Activated CD4-positive, alpha-beta T cell treated with anti-CD3 and anti-CD28 coated beads, Interleukin-2, amount 10 ng/mL, durations not matched to agents 7 days and 5 days (primary cell): ENCODE data around the gene MRGPRE. TPM values are rescaled to one million over a fixed set of nuclear protein-coding genes. Genes with fewer than 3 reads are reported as not detected.

ENCODE experiments used
- CTCF ChIA-PET: fragments of 350-600 bp; sonication (Branson Sonifier 250); formaldehyde crosslinking; loops from one replicate; lab custom pipeline; 2021; ENCODE audit warnings: antibody characterized with exemption; lab: Charles Lee
- POLR2A ChIA-PET: fragments of 350-600 bp; sonication (Branson Sonifier 250); formaldehyde crosslinking; loops from one replicate; lab custom pipeline; 2021; ENCODE audit warnings: antibody characterized with exemption; lab: Charles Lee
- DNase-seq: peaks from one replicate; pipeline ENCODE4 v3.0.0-alpha.2; 2020
- H3K27ac Mint-ChIP-seq: one replicate; pipeline ENCODE4 v1.8.0; 2021; ENCODE audit warnings: mild to moderate bottlenecking, moderate library complexity, mixed read lengths
- H3K27me3 Mint-ChIP-seq: one replicate; pipeline ENCODE4 v1.8.0; 2021; ENCODE audit warnings: mixed read lengths
- H3K36me3 Mint-ChIP-seq: one replicate; pipeline ENCODE4 v1.8.0; 2021; ENCODE audit warnings: low read depth, mixed read lengths
- H3K4me1 Mint-ChIP-seq: one replicate; pipeline ENCODE4 v1.8.0; 2021; ENCODE audit warnings: mixed read lengths
- H3K4me3 Mint-ChIP-seq: one replicate; pipeline ENCODE4 v1.8.0; 2021; ENCODE audit warnings: mild to moderate bottlenecking, moderate library complexity, mixed read lengths
- H3K9me3 Mint-ChIP-seq: one replicate; pipeline ENCODE4 v1.8.0; 2021; ENCODE audit warnings: mixed read lengths
- total RNA-seq, 2 experiments: library from RNA; stranded (reverse); gene quantifications; one replicate each; pipeline ENCODE4 v1.2.3, GENCODE V29; 2021

Gene MRGPRE
- total RNA-seq, 2 experiments from 2014 or later, result not detected

DNA sequence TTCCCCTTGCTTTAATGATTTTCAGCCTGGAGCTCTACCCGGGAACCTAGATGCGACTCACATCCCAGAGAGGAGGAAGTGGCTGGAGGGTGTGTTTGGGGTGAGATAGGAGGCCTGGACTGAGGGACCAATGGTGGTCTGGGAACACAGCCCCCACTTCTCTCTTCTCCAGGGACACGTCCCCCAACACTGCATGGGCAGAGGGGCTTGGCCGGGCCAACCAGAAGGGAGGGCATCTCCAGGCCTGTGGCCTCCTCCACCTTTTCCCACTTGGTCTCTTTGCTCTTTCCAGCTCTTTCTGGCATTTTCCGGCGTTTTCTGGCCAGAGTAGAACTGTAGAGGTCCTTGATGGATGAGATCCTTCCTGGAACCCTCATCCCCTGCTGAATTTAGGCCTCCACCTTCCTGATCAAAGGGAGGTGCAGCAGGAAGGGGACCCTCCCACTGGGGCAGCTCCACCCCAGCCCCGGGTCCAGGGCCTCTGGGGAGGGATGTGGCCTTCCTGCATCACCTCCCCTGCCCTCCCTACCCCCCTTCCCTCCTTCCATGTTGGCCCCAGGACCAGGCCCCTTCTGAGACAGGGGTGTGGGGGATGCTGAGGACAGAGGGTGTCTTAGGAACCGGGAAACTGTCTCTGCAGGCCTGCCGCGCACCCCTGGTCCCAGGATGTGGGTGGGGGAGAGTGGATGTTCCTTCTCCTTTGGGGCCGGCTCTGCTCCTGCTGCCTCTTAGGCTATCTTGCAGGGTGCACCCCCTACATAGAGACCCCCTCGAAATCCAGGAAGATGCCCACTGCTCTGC, 38.0 kb downstream of the MRGPRE start:
- ChIA-PET POLR2A (no interaction called here), CTCF (no interaction called here)
- Mint-ChIP-seq H3K9me3 (no peaks in the 10 kb centered on the region), H3K4me3 (no peak overlapping the region), H3K27ac (no peak overlapping the region), H3K36me3 (no peaks in the 10 kb centered on the region), H3K27me3 (no peaks in the 10 kb centered on the region), H3K4me1 (no peaks in the 10 kb centered on the region)
- DNase-seq, result no peak

DNA sequence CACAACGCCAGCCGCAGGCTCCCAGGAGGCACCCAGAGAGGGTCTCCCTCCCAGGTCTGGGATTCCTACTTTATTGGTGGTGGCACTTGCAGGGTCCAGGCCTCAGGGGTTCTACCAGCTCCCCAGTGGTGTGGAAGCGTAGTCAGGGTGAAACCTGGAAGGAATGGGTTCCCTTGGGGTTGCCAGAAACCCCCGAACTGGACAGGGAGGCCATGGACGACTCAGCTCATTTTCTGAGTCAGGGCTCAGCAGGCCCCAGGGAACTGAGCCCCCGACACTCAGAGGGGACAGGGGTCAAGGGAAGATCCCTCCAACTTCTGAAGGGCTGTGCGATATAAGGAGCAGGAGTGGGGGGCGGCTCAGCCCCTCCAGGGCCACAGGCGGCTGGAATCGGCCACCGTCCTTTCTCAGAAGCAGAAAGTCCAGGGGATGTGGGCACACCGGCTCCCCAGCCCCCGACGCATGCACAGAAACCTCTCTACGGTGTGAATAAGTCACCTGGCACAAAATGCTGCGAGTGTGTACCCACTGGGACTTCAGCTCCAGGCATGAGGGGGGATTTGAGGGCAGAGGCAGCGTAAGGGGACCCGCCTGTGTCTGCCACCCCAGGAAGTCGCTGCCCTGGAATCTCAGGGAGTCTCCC, 38.7 kb downstream of the MRGPRE start:
- no peaks in the 10 kb centered on the region for H3K9me3 Mint-ChIP-seq
- H3K27me3 Mint-ChIP-seq, result no peaks in the 10 kb centered on the region
- CTCF ChIA-PET, result interaction anchor here (1.6 kb wide), 1 partner anchor 12 kb away, joined by 3 read pairs; no protein-coding TSS in a partner anchor
- no peak overlapping the region for H3K27ac Mint-ChIP-seq
- no peak overlapping the region for H3K4me3 Mint-ChIP-seq
- DNase-seq, result no peak
- no peaks in the 10 kb centered on the region for H3K4me1 Mint-ChIP-seq
- POLR2A ChIA-PET, result no interaction called here
- no peaks in the 10 kb centered on the region for H3K36me3 Mint-ChIP-seq

DNA sequence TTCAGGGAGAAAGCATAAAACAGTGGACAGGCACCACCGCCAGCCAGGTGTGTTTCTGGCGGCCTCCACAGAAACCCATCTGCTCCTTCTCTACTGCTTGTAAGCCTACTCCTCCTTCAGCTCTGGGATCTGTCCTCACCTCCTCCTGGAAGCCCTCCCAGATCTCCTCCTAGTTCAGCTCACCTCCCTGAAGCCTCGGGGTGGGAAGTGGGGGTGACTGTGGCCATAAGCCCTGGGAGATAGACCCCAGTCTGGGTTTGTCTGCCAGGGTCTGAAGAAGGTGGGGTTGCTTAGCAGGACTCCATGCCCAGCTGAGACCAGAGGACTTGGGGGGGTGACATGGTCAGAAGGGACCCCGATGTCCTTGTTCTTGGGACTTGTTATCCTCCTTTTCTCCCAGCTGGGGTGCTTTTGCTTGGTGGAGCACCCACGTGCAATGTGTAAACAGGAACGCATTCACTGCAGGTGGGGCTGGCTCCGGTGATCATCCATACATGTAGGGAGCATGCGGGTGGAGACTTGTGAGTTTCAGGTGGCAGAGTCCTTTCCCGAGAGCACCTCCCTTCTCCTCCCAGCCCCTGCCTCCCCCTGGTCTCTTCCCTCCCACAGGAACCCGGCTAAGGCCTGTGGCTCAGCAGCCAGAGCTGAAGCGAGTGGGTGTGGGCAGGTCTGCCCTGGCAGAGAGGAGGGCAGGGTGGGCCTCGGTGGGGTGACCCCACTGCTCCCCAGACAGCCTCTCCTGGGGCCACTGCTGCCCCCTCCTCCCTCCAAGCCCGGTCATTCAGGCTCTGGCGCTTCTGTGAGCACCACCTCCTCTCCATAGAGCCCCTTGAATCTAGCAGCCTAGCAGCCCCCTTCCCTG, 39.5 kb downstream of the MRGPRE start:
- no peak overlapping the region for H3K4me3 Mint-ChIP-seq
- ChIA-PET CTCF (interaction anchor here (1.6 kb wide), 1 partner anchor 11 kb away, joined by 3 read pairs; no protein-coding TSS in a partner anchor), POLR2A (no interaction called here)
- no peaks in the 10 kb centered on the region for H3K4me1 Mint-ChIP-seq
- no peaks in the 10 kb centered on the region for H3K36me3 Mint-ChIP-seq
- H3K27me3 Mint-ChIP-seq, result no peaks in the 10 kb centered on the region
- DNase-seq, result no peak
- no peaks in the 10 kb centered on the region for H3K9me3 Mint-ChIP-seq
- no peak overlapping the region for H3K27ac Mint-ChIP-seq

DNA sequence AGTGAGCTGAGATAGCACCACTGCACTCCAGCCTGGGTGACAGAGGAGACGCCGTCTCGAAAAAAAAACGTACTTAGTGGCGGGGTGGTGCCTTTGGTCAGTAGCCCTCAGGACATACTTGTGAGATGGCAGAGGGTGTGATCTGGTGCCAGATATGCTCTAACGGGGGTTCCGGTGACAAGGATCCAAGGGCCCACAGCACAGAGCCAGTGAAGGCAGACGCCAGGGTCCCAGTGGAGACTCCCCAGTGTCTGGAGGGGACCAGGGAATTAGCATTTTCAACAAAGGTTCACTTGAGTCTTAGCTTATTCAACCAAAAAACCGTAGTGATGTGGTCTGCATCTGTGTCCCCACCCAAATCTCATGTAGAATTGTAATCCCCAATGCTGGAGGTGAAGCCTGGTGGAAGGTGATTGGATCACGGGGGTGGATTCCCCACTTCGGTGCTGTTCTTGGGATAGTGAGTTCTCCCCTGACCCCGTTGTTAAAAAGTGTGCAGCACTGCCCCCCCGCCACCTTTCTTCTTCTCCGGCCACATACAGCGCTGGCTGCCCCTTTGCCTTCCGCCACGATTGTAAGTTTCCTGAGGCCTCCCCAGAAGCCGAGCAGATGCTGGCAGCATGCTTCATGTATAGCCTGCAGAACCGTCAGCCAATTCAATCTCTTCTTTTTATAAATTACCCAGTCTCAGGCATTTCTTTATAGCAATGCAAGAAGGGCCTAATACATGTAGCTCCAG, 40.5 kb downstream of the MRGPRE start:
- Mint-ChIP-seq H3K27me3 (no peaks in the 10 kb centered on the region), H3K4me3 (no peak overlapping the region), H3K4me1 (no peaks in the 10 kb centered on the region), H3K36me3 (no peaks in the 10 kb centered on the region), H3K27ac (no peak overlapping the region), H3K9me3 (no peaks in the 10 kb centered on the region)
- ChIA-PET CTCF (interaction anchor here (0.6 to 1.6 kb wide), 3 partner anchors 10 to 1297 kb away, joined by 3 to 4 read pairs (median 3); no protein-coding TSS in a partner anchor), POLR2A (no interaction called here)
- no peak for DNase-seq

DNA sequence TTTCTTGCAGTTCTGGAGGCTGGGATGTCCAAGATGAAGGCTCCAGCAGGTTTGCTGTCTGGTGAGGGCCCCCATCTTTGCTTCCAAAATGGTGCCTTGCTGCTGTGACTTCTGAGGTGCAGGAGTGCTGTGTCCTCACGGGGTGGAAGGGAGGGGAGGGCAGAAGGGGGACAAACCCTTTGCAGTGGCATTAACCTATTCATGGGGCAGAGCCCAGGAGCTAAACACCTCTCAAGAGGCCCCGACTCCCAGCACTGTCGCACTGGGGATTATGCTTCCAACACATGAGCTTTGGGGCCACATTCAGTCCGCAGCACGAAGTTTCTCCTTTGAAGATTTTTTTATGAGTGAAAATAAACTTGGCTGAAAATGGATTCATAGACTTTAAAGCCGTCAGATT, 41.6 kb downstream of the MRGPRE start:
- H3K4me3 Mint-ChIP-seq, result no peak overlapping the region
- CTCF ChIA-PET, result no interaction called here
- no peaks in the 10 kb centered on the region for H3K27me3 Mint-ChIP-seq
- H3K4me1 Mint-ChIP-seq, result no peaks in the 10 kb centered on the region
- H3K27ac Mint-ChIP-seq, result no peak overlapping the region
- H3K36me3 Mint-ChIP-seq, result no peaks in the 10 kb centered on the region
- POLR2A ChIA-PET, result interaction anchor here (0.6 kb wide), 1 partner anchor 322 kb away, joined by 3 read pairs; no protein-coding TSS in a partner anchor
- H3K9me3 Mint-ChIP-seq, result no peaks in the 10 kb centered on the region
- no peak for DNase-seq

DNA sequence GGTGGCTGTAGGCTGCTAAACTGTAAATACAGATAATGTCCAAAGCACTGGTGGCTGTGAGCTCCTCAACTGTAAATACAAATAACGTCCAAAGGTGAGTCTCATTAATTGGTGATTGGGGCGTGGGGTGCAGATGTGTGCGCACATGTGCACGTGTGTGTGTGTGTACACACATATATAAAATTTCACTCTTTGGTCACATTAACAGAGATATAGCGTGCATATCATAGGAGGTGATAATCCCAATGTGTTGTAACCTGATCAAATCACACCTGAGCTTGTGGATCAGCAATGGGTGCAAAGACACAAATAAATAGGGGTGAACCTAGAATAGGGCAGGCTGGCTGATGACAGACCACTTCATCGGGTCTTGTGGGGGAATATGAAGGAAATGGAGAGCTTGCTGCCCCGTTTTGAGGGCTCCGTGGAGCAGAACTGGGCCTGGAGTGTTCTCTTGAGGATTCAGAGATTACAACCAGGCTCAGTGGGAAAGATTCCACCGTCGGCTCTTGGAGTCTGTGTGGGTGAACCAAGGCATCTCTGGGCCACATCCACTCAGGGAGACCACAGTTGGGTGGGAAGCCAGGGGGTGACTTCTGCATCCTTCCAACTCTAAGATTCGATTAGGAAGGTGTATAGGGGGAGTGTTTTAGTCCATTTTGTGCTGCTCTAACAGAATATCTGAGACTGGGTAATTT, 42.2 kb downstream of the MRGPRE start:
- Mint-ChIP-seq H3K27ac (no peak overlapping the region), H3K27me3 (no peaks in the 10 kb centered on the region), H3K36me3 (no peaks in the 10 kb centered on the region), H3K9me3 (no peaks in the 10 kb centered on the region), H3K4me3 (no peak overlapping the region), H3K4me1 (no peaks in the 10 kb centered on the region)
- ChIA-PET CTCF (no interaction called here), POLR2A (interaction anchor here (0.6 kb wide), 1 partner anchor 321 kb away, joined by 3 read pairs; no protein-coding TSS in a partner anchor)
- DNase-seq, result no peak

DNA sequence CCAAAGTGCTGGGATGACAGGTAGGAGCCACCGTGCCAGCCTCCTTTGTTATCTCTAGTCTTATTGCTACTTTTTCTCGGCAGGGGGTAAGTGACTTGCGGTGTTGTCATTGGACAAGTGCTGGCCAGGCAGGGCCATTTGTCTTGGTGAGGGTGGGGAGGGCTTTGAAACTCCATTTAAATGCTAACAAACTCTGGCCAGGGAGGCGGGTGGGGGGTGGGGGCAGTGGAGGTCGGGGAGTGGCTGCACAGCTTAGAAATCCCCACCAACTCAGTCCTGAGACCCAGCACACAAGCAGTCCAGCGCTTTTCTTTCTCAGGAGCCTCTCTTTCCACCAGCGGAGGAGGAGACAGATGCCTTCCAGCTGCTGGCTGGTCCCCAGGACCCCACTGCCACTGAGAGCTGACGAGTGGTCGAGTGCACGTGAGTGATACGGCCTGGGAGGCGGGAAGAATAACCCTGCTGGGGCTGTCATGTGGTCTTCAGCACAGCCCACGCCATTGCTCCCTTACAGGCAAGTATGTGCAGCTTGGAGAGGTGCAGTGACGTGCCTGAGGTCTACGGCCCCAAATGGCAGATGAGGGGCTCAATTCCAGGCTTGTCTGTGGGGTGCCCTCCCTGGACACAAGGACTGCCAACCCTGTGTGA, 42.9 kb downstream of the MRGPRE start:
- no peak overlapping the region for H3K4me3 Mint-ChIP-seq
- ChIA-PET POLR2A (no interaction called here), CTCF (no interaction called here)
- H3K36me3 Mint-ChIP-seq, result no peaks in the 10 kb centered on the region
- no peaks in the 10 kb centered on the region for H3K4me1 Mint-ChIP-seq
- no peak for DNase-seq
- no peak overlapping the region for H3K27ac Mint-ChIP-seq
- H3K9me3 Mint-ChIP-seq, result no peaks in the 10 kb centered on the region
- H3K27me3 Mint-ChIP-seq, result no peaks in the 10 kb centered on the region

DNA sequence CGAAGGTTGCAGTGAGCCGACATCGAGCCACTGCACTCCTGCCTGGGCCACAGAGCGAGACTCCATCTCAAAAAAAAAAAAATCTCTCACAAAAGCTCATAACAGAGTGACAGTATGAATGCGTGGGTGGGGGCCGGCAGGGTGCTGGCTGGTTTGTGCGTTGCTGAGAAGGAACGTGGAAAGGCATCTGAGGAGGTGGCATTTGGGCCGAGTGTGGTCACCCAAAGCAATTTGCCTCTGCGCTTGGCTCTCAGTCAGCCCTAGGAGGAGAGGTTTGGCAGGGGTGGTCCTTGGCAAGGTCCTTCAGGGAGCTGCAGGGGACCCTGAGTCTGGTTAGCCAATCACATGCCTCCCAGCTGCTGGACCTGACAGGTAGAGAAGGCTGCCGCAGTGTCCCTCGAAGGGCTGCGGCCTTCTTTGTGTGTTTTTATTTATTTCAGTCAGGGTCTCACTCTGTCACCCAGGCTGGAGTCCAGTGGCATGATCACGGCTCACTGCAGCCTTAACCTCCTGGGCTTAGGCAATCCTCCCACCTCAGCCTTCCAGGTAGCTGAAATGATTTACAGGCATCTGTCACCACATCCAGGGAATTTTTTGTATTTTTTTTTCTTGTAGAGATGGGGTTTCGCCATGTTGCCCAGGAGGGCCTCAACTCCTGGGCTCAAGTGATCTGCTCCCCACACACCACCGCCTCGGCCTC, 43.6 kb downstream of the MRGPRE start:
- ChIA-PET CTCF (no interaction called here), POLR2A (no interaction called here)
- no peak overlapping the region for H3K4me3 Mint-ChIP-seq
- no peak overlapping the region for H3K27ac Mint-ChIP-seq
- H3K27me3 Mint-ChIP-seq, result no peaks in the 10 kb centered on the region
- no peak for DNase-seq
- H3K9me3 Mint-ChIP-seq, result no peaks in the 10 kb centered on the region
- no peaks in the 10 kb centered on the region for H3K4me1 Mint-ChIP-seq
- H3K36me3 Mint-ChIP-seq, result no peaks in the 10 kb centered on the region

DNA sequence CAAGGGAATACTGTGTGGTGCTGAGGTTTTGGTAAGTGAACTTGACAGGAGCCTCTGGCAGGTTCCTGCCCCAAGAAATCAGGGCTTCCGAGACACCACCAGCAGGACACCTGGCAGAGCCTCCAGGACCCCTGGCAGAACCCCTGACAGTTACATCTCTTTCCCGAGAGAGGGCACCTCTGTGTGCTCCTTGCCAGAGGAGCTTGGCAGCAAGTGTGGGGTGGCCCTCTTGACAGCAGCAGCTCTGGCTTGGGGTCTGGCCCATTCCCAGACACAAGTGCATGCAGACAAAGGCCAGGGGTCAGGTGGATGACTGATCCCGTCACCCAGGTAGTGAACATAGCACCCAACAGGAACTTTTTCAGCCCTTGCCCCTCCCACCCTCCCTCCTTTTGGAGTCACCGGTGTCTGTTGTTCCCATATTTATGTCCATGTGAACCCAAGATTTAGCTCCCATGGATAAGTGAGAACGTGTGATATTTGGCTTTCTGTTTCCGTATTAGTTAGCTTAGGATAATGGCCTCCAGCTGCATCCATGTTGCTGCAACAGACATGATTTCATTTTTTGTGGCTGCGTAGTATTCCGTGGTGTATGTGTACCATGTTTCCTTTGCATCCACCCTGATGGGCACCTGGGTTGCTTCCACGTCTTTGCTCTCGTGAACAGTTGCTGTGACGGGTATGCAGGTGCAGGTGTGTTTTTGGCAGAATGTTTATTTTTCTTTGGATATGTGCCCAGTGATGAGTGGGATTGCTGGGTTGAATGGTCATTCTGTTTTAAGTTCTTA, 45.9 kb downstream of the MRGPRE start:
- H3K4me3 Mint-ChIP-seq, result no peak overlapping the region
- CTCF ChIA-PET, result no interaction called here
- POLR2A ChIA-PET, result no interaction called here
- no peak overlapping the region for H3K27ac Mint-ChIP-seq
- no peaks in the 10 kb centered on the region for H3K27me3 Mint-ChIP-seq
- H3K9me3 Mint-ChIP-seq, result no peaks in the 10 kb centered on the region
- H3K4me1 Mint-ChIP-seq, result no peaks in the 10 kb centered on the region
- DNase-seq, result no peak
- H3K36me3 Mint-ChIP-seq, result no peaks in the 10 kb centered on the region

DNA sequence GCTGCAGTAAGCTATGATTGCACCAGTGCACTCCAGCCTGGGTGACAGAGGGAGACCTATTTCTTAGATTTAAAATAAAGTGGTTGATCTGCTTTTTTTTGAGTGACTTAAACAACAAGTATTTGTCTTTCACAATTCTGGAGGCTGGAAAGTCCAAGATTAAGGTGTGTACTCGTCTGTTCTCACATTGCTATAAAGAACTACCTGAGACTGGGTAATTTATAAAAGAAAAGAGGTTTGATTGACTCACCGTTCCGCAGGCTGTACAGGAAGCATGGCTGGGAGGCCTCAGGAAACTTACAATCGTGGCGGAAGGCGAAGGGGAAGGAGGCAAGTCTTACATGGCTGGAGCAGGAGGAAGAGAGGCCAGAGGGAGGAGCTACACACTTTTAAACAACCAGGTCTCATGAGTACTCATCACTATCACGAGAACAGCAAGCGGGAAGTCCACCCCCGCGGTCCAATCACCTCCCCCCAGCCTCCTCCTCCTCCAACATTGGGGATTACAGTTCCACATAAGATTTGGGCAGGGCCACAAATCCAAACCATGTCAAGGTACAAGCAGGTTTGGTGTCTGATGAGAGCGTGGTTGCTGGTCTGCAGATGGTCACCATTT, 47.4 kb downstream of the MRGPRE start:
- CTCF ChIA-PET, result no interaction called here
- DNase-seq, result no peak
- POLR2A ChIA-PET, result no interaction called here
- H3K9me3 Mint-ChIP-seq, result no peaks in the 10 kb centered on the region
- H3K4me1 Mint-ChIP-seq, result no peaks in the 10 kb centered on the region
- H3K27ac Mint-ChIP-seq, result no peak overlapping the region
- no peak overlapping the region for H3K4me3 Mint-ChIP-seq
- no peaks in the 10 kb centered on the region for H3K36me3 Mint-ChIP-seq
- no peaks in the 10 kb centered on the region for H3K27me3 Mint-ChIP-seq
